Vagina (tissue), 2 donors: ENCODE results near the gene KCNK3.

Experiments
- CTCF ChIP-seq, 3 experiments: fragments of 450-650 bp in 2 of 3; fragments of 200-600 bp in 1 of 3; sonication (generic) in 1 of 3; IDR thresholded peaks; one replicate each; pipeline ENCODE4 v1.5.1; 2017 to 2019; ENCODE audit warnings: antibody characterized with exemption in 3 of 3, mild to moderate bottlenecking in 2 of 3, moderate library complexity in 2 of 3
- POLR2AphosphoS5 ChIP-seq, 2 donors: sonication (generic); formaldehyde crosslinking; IDR thresholded peaks; one replicate each; pipeline ENCODE4 v1.9.0; 2017; ENCODE audit warnings: antibody characterized with exemption in 2 of 2, mild to moderate bottlenecking in 2 of 2, low read depth in 1 of 2; ENCODE audit not compliant: insufficient read depth in 1 of 2

- TF ChIP-seq CTCF (IDR thresholded peaks at IDR 0.05) (no peak), POLR2AphosphoS5 (IDR thresholded peaks at IDR 0.05; ENCODE audit: insufficient read depth in 1 of 2, low read depth in 1 of 2) (no peak)
Observed at GRCh38 chr2:26675651-26676255, 16.8 kb upstream of the KCNK3 start.
